Liver (tissue), 9 donors: ENCODE results near the gene LBH. TPM values are rescaled to one million over a fixed set of nuclear protein-coding genes. Genes with fewer than 3 reads are reported as not detected.

Experiments used
- DNase-seq: peaks from one replicate; pipeline ENCODE4 v3.0.0-alpha.2; 2017; ENCODE audit warnings: low spot score
- H3K27ac ChIP-seq, 2 donors: one replicate each; pipeline ENCODE4 v1.7.0; 2013; ENCODE audit warnings: inconsistent platforms in 2 of 2, low read length in 2 of 2, control low read depth in 1 of 2, low read depth in 1 of 2, mild to moderate bottlenecking in 1 of 2
- H3K27me3 ChIP-seq, 4 donors: one replicate each; pipeline versions ENCODE4 v1.6.1 to v1.7.0; 2013; ENCODE audit warnings: low read length in 3 of 4, inconsistent platforms in 1 of 4, mild to moderate bottlenecking in 1 of 4, moderate library complexity in 1 of 4; ENCODE audit not compliant: control insufficient read depth in 4 of 4, insufficient read depth in 4 of 4
- H3K36me3 ChIP-seq, 4 donors: one replicate each; pipeline versions ENCODE4 v1.6.1 to v1.7.0; 2013; ENCODE audit warnings: low read length in 3 of 4, mild to moderate bottlenecking in 3 of 4, low read depth in 1 of 4, moderate library complexity in 1 of 4; ENCODE audit not compliant: control insufficient read depth in 4 of 4, insufficient read depth in 3 of 4
- H3K4me1 ChIP-seq, 4 donors: one replicate each; pipeline versions ENCODE4 v1.6.1 to v1.7.0; 2013; ENCODE audit warnings: low read length in 3 of 4, mild to moderate bottlenecking in 3 of 4, moderate library complexity in 1 of 4; ENCODE audit not compliant: control insufficient read depth in 4 of 4, insufficient read depth in 4 of 4
- H3K4me3 ChIP-seq, 3 donors: one replicate each; pipeline versions ENCODE4 v1.6.1 to v1.7.0; 2013; ENCODE audit warnings: low read length in 3 of 3, control low read depth in 1 of 3, low read depth in 1 of 3, mild to moderate bottlenecking in 1 of 3
- H3K9ac ChIP-seq, 2 donors: one replicate each; pipeline ENCODE4 v1.7.0; 2013; ENCODE audit warnings: low read length in 2 of 2, mild to moderate bottlenecking in 2 of 2, moderate library complexity in 2 of 2, control low read depth in 1 of 2, low read depth in 1 of 2
- H3K9me3 ChIP-seq, 4 donors: one replicate each; pipeline versions ENCODE4 v1.6.1 to v1.7.0; 2013; ENCODE audit warnings: low read length in 3 of 4; ENCODE audit not compliant: control insufficient read depth in 4 of 4
- EGR1 ChIP-seq, 2 donors: IDR thresholded peaks; 2 replicates each; pipeline ENCODE4 v1.6.1; 2016 to 2018; ENCODE audit warnings: antibody characterized with exemption in 2 of 2, low read depth in 2 of 2
- FOXA1 ChIP-seq: IDR thresholded peaks from 2 replicates; pipeline ENCODE4 v1.6.1; 2016; ENCODE audit warnings: antibody characterized with exemption
- FOXA2 ChIP-seq: IDR thresholded peaks from 2 replicates; pipeline ENCODE4 v1.6.1; 2016; ENCODE audit warnings: antibody characterized with exemption
- HNF4A ChIP-seq, 2 donors: conservative IDR thresholded peaks; 2 replicates each; pipeline ENCODE4 v1.6.1; 2016; ENCODE audit warnings: antibody characterized with exemption in 2 of 2, mild to moderate bottlenecking in 2 of 2
- HNF4G ChIP-seq: IDR thresholded peaks from 2 replicates; pipeline ENCODE4 v1.6.1; 2016; ENCODE audit warnings: antibody characterized with exemption
- JUND ChIP-seq, 2 donors: IDR thresholded peaks; 2 replicates each; pipeline ENCODE4 v1.6.1; 2016; ENCODE audit warnings: antibody characterized with exemption in 2 of 2
- RAD21 ChIP-seq, 2 donors: IDR thresholded peaks; 2 replicates each; pipeline ENCODE4 v1.6.1; 2016; ENCODE audit warnings: antibody characterized with exemption in 2 of 2, mild to moderate bottlenecking in 2 of 2
- RXRA ChIP-seq, 2 donors: IDR thresholded peaks; 2 replicates each; pipeline ENCODE4 v1.6.1; 2017 to 2018; ENCODE audit warnings: antibody characterized with exemption in 2 of 2, mild to moderate bottlenecking in 1 of 2
- SP1 ChIP-seq: IDR thresholded peaks from 2 replicates; pipeline ENCODE4 v1.6.1; 2018; ENCODE audit warnings: antibody characterized with exemption, mild to moderate bottlenecking
- TAF1 ChIP-seq: conservative IDR thresholded peaks from 2 replicates; pipeline ENCODE4 v1.6.1; 2016; ENCODE audit warnings: antibody characterized with exemption, mild to moderate bottlenecking
- YY1 ChIP-seq: IDR thresholded peaks from 2 replicates; pipeline ENCODE4 v1.6.1; 2016; ENCODE audit warnings: antibody characterized with exemption, mild to moderate bottlenecking
- WGBS: extraction: QIAGEN DNeasy Blood & Tissue Kit; methylation state at CpG from one replicate; pipeline ENCODE4 v1.1.7; 2013; 5-methylcytosine and 5-hydroxymethylcytosine counted together
- polyA plus RNA-seq, 2 donors: library from polyadenylated mRNA; stranded (reverse) in 1 of 2; unstranded in 1 of 2; fragments of 200-250 nt in 1 of 2; fragments of >200 nt in 1 of 2; fragmentation: Nextera tagmentation in 1 of 2; extraction: Ambion mirVana in 1 of 2; gene quantifications; one replicate each; pipeline versions ENCODE4 v1.2.1 to v1.2.3, GENCODE V29; 2013 to 2015
- total RNA-seq, 2 donors: library from RNA; depleted of rRNA; stranded (reverse); fragments of >200 nt; gene quantifications; one replicate each; pipeline ENCODE4 v1.2.3, GENCODE V29; 2014
- TF ChIP-seq, protein P1 (sequence below): IDR thresholded peaks from 2 replicates; pipeline ENCODE4 v1.6.1; 2016; ENCODE audit warnings: antibody characterized with exemption, mild to moderate bottlenecking
- TF ChIP-seq, protein P2 (sequence below): IDR thresholded peaks from 2 replicates; pipeline ENCODE4 v1.6.1; 2016; ENCODE audit warnings: antibody characterized with exemption
- TF ChIP-seq, protein P3 (sequence below): fragments of 150-350 bp; IDR thresholded peaks from 2 replicates; pipeline ENCODE4 v1.5.1; 2017; ENCODE audit warnings: improper control_type of control experiment, low read depth, low read length; ENCODE audit not compliant: missing input control
- TF ChIP-seq, protein P4 (sequence below): IDR thresholded peaks from 2 replicates; pipeline ENCODE4 v1.6.1; 2016; ENCODE audit warnings: antibody characterized with exemption
- TF ChIP-seq, protein P5 (sequence below): IDR thresholded peaks from 2 replicates; pipeline ENCODE4 v1.6.1; 2016; ENCODE audit warnings: antibody characterized with exemption
- donor health status: healthy.
- donor health status: healthy.
- donor health status: healthy.
- donor health status: healthy.
- donor health status: healthy.

LBH gene
- total and polyA plus RNA-seq, 4 donors, result 4.1 to 50.8 (median 9.1) TPM

DNA sequence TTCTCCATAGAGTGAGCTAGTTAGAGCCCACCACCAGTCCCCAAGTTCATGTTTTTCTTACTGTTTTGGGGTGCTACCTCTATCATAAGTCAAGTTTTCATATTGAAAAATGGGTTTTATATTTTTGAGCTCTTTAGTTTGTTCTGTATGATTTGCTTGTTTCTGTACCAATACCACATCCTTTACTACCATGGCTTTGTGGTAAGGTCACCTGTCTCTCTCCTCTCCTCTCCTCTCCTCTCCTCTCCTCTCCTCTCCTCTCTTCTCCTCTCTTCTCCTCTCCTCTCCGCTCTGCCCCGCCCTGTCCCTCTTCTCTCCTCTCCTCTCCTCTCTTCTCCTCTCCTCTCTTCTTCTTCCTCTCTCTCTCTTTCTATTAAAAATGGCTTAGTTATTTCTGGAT, 22.1 kb upstream of the LBH start:
- TF ChIP-seq, protein P1, sequence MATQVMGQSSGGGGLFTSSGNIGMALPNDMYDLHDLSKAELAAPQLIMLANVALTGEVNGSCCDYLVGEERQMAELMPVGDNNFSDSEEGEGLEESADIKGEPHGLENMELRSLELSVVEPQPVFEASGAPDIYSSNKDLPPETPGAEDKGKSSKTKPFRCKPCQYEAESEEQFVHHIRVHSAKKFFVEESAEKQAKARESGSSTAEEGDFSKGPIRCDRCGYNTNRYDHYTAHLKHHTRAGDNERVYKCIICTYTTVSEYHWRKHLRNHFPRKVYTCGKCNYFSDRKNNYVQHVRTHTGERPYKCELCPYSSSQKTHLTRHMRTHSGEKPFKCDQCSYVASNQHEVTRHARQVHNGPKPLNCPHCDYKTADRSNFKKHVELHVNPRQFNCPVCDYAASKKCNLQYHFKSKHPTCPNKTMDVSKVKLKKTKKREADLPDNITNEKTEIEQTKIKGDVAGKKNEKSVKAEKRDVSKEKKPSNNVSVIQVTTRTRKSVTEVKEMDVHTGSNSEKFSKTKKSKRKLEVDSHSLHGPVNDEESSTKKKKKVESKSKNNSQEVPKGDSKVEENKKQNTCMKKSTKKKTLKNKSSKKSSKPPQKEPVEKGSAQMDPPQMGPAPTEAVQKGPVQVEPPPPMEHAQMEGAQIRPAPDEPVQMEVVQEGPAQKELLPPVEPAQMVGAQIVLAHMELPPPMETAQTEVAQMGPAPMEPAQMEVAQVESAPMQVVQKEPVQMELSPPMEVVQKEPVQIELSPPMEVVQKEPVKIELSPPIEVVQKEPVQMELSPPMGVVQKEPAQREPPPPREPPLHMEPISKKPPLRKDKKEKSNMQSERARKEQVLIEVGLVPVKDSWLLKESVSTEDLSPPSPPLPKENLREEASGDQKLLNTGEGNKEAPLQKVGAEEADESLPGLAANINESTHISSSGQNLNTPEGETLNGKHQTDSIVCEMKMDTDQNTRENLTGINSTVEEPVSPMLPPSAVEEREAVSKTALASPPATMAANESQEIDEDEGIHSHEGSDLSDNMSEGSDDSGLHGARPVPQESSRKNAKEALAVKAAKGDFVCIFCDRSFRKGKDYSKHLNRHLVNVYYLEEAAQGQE, result no peak
- TF ChIP-seq, protein P2, sequence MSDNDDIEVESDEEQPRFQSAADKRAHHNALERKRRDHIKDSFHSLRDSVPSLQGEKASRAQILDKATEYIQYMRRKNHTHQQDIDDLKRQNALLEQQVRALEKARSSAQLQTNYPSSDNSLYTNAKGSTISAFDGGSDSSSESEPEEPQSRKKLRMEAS, result no peak
- TF ChIP-seq YY1, result no peak
- TF ChIP-seq EGR1 (IDR thresholded peaks at IDR 0.05; ENCODE audit: low read depth in 2 of 2), result no peak
- no peak for DNase-seq
- Histone ChIP-seq H3K36me3 (no peaks in the 10 kb centered on the region), H3K4me1 (no peaks in the 10 kb centered on the region), H3K4me3 (no peak overlapping the region), H3K9me3 (no peaks in the 10 kb centered on the region), H3K9ac (no peak overlapping the region), H3K27me3 (no peaks in the 10 kb centered on the region), H3K27ac (no peak overlapping the region)
- WGBS, result no CpG with 5 or more reads among the region's 2 CpGs

DNA sequence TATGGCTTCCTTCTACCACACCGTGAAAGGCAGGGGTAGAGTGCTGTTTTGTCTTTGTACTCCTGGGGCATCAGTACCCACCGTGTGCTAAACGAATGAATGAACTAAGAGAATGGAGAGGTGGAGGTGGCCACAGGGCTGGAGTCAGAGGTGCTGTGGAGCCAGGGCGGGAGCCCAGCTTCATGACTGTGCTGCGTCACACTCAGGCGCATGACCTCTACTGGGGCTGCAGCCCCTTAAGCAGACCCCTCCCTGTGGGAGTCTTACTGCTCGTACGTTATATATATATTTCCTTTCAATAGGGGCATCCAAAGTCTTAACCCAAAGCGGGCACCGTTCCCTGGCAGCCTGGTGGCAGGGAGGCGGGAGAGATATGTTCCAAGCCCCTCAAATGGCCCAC, 18.0 kb upstream of the LBH start:
- DNase-seq, result no peak

DNA sequence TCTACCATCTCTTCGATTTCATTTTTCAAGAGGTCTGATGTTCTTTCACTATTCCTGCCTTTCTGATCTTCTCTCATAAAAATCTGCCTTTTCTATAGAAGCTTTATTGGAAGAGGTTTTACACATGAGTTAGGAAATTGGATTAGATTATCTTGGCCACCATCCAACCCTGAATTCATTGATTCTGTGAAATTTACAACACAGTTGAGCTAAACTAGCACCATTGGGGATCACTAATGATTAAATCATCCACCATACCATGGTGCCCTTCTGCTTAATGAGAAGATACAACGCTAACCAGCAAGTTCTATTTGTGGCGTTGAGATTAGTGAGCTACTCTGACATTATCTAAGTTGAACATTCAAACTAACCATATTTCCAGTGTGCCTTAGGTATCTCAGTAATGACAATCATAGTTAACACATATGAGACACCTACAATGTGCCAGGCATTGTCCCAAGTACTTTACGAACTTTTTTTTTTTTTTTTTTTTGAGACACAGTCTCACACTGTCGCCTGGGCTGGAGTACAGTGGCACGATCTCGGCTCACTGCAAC, 17.3 kb upstream of the LBH start:
- 93% methylated on average over 7 of the region's 7 CpGs for WGBS
- Histone ChIP-seq H3K36me3 (no peaks in the 10 kb centered on the region), H3K9ac (no peak overlapping the region), H3K27me3 (no peaks in the 10 kb centered on the region), H3K27ac (no peak overlapping the region), H3K4me3 (no peak overlapping the region), H3K9me3 (no peaks in the 10 kb centered on the region), H3K4me1 (no peaks in the 10 kb centered on the region)
- DNase-seq, result no peak
- no peak for TF ChIP-seq SP1
- no peak for TF ChIP-seq FOXA1
- no peak for TF ChIP-seq FOXA2
- no peak for TF ChIP-seq YY1
- TF ChIP-seq, protein P3, sequence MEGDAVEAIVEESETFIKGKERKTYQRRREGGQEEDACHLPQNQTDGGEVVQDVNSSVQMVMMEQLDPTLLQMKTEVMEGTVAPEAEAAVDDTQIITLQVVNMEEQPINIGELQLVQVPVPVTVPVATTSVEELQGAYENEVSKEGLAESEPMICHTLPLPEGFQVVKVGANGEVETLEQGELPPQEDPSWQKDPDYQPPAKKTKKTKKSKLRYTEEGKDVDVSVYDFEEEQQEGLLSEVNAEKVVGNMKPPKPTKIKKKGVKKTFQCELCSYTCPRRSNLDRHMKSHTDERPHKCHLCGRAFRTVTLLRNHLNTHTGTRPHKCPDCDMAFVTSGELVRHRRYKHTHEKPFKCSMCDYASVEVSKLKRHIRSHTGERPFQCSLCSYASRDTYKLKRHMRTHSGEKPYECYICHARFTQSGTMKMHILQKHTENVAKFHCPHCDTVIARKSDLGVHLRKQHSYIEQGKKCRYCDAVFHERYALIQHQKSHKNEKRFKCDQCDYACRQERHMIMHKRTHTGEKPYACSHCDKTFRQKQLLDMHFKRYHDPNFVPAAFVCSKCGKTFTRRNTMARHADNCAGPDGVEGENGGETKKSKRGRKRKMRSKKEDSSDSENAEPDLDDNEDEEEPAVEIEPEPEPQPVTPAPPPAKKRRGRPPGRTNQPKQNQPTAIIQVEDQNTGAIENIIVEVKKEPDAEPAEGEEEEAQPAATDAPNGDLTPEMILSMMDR, result no peak
- TF ChIP-seq, protein P2, result no peak
- TF ChIP-seq HNF4A (conservative IDR thresholded peaks at IDR 0.05), result no peak
- no peak for TF ChIP-seq EGR1 (IDR thresholded peaks at IDR 0.05; ENCODE audit: low read depth in 2 of 2)
- TF ChIP-seq RAD21 (IDR thresholded peaks at IDR 0.05), result no peak
- no peak for TF ChIP-seq HNF4G
- TF ChIP-seq, protein P4, sequence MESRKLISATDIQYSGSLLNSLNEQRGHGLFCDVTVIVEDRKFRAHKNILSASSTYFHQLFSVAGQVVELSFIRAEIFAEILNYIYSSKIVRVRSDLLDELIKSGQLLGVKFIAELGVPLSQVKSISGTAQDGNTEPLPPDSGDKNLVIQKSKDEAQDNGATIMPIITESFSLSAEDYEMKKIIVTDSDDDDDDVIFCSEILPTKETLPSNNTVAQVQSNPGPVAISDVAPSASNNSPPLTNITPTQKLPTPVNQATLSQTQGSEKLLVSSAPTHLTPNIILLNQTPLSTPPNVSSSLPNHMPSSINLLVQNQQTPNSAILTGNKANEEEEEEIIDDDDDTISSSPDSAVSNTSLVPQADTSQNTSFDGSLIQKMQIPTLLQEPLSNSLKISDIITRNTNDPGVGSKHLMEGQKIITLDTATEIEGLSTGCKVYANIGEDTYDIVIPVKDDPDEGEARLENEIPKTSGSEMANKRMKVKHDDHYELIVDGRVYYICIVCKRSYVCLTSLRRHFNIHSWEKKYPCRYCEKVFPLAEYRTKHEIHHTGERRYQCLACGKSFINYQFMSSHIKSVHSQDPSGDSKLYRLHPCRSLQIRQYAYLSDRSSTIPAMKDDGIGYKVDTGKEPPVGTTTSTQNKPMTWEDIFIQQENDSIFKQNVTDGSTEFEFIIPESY, result no peak
- no peak for TF ChIP-seq JUND (IDR thresholded peaks at IDR 0.05)
- no peak for TF ChIP-seq RXRA (IDR thresholded peaks at IDR 0.05)

More for the DNA sequence above, 18.0 kb upstream of the LBH start:
- Histone ChIP-seq H3K4me1 (no peaks in the 10 kb centered on the region), H3K9me3 (no peaks in the 10 kb centered on the region), H3K36me3 (no peaks in the 10 kb centered on the region), H3K27ac (no peak overlapping the region), H3K9ac (no peak overlapping the region), H3K4me3 (no peak overlapping the region), H3K27me3 (no peaks in the 10 kb centered on the region)
- 90% methylated on average over 11 of the region's 11 CpGs for WGBS
- TF ChIP-seq, protein P4, result no peak
- no peak for TF ChIP-seq FOXA2
- no peak for TF ChIP-seq EGR1 (IDR thresholded peaks at IDR 0.05; ENCODE audit: low read depth in 2 of 2)
- TF ChIP-seq JUND (IDR thresholded peaks at IDR 0.05), result no peak
- no peak for TF ChIP-seq TAF1
- TF ChIP-seq RAD21 (IDR thresholded peaks at IDR 0.05), result no peak
- TF ChIP-seq, protein P5, sequence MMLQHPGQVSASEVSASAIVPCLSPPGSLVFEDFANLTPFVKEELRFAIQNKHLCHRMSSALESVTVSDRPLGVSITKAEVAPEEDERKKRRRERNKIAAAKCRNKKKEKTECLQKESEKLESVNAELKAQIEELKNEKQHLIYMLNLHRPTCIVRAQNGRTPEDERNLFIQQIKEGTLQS, result no peak
